MM.1S (cell line): ENCODE measurements around the gene SLC9C1.

Experiments
- CTCF ChIP-seq: fragments of 300-600 bp; sonication (generic); IDR thresholded peaks from 2 replicates; pipeline ENCODE4 v1.5.1; 2016; ENCODE audit warnings: antibody characterized with exemption, low read length, mixed read lengths
- EZH2 ChIP-seq: fragments of 300-600 bp; sonication (generic); optimal IDR thresholded peaks from 2 replicates; pipeline ENCODE3; 2017; ENCODE audit warnings: low read depth, mild to moderate bottlenecking, antibody characterized with exemption, low read length, mixed read lengths
- EZH2phosphoT487 ChIP-seq: fragments of 300-600 bp; sonication (generic); IDR thresholded peaks from 2 replicates; pipeline ENCODE4 v1.6.1; 2018; ENCODE audit warnings: antibody characterized with exemption, low read length

- TF ChIP-seq CTCF (no peak), EZH2 (no peak), EZH2phosphoT487 (no peak)
Observed at GRCh38 chr3:112339134-112339533, 45.1 kb upstream of the SLC9C1 start.
